Suppressor macrophage treated with lipopolysaccharide for 4 hours (primary cell): ENCODE measurements around the gene PSMB3.
A peak's percentile ranks its signal among the peaks of the same experiment; 100 is the strongest.

Experiments used
- DNase-seq: peaks from one replicate; pipeline ENCODE4 v3.0.0-alpha.2; 2020

PSMB3 gene

GRCh38 chr17:38752308-38753070 lies at the start of gene PSMB3:
Gene PSMB3, plus strand, starts transcription at chr17:38752741. Its CDS starts 86 bp downstream, at chr17:38752827.
- DNase-seq: peak; percentile 100

- peak; percentile 63 for DNase-seq
Observed at GRCh38 chr17:38702916-38703741, 49.4 kb upstream of the PSMB3 start.

- DNase-seq: peak; percentile 85
Observed at GRCh38 chr17:38703742-38704605, 48.6 kb upstream of the PSMB3 start.

GRCh38 chr17:38704606-38705522 lies 47.7 kb upstream of the PSMB3 start, which contains the start of gene MLLT6:
Gene MLLT6, plus strand, starts transcription at chr17:38705273. Its CDS starts 360 bp downstream, at chr17:38705633.
- peak; percentile 82 for DNase-seq

- DNase-seq: no peak
Observed at GRCh38 chr17:38705523-38705802, 47.1 kb upstream of the PSMB3 start.

DNA sequence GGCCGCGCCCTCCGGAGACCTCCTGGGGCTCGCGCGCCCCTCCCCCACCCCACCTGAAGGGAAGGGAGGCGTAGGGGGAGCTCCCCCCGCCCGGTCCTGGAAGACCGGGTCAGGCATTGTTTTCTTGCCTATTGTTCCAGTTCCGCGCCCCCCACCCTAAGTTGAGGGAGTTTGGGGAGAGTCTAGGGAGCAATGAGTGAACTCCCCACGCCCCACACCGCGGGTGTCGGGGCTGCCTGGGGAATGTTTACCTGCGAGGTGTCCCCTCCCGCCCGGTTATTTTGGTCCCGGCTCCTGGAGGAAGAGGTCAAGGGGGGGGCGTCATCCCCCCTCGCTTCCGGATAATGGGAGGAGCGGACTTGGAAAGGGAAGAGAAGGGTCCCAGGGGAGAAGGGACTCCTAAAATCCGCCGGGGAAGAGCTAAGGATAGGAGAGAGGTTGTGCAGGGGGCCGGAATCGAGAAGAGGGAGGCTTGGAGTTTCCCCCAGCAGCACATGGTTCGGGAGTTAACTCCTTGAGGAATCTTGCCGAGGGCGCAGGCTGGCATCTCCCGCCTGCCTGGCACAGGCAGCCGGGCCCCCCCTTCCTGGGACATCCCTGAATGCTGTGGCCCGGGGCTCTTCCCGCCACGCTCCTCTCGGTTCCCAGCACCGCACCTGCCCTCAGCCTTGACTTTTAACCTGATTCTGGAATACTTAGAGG lies 46.6 kb upstream of the PSMB3 start:
- peak; percentile 36 for DNase-seq

- DNase-seq: peak; percentile 55
Observed at GRCh38 chr17:38706505-38707216, 45.9 kb upstream of the PSMB3 start.

DNA sequence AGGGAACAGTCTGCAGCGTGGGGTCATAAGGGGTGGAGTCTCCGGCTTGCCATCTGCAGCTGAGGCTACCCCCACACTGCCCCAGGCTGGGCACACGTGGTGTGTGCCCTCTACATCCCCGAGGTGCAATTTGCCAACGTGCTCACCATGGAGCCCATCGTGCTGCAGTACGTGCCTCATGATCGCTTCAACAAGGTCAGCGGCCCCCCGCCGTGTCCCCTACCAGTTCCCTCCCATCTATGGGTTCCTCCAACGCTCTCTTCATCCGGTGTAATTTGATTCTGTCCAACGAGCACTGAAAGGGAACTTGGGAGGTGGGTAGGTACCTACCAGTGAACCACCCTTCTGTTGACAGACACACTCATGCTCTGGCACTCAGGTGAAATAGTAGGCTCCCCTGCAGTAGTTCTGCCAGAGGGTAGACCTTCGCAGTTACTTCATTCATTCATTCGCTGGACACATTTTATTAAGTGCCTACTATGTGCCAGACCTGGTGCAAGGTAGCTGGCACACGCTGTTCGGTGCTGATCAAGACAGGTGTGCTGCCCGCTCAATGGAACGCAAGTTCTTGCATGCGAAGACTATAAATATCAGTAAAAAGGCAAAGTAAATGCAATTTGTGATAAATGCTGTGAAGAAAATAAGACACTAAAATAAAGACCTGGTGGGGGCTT lies 44.7 kb upstream of the PSMB3 start:
- DNase-seq: no peak

GRCh38 chr17:38709104-38709820 lies 43.3 kb upstream of the PSMB3 start:
- DNase-seq: no peak

- DNase-seq: no peak
Observed at GRCh38 chr17:38709864-38710603, 42.5 kb upstream of the PSMB3 start.

DNA sequence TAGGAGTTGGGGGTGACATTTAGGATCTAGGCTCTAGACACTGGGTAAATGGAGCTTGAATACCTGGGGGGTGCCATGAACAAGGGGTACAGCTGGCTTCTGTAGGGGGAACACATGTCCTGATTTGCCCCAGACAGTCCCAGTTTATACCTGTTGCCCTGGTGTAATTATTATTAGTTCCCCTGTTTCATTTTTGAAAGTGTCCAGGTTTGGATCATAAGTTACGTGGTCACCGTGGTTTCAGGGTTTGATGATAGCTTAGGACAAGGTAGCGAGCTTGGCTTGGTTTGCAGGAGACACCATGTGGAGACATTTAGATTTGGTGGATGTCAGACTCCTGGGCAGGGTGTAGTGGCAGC lies 42.0 kb upstream of the PSMB3 start:
- DNase-seq: no peak

DNA sequence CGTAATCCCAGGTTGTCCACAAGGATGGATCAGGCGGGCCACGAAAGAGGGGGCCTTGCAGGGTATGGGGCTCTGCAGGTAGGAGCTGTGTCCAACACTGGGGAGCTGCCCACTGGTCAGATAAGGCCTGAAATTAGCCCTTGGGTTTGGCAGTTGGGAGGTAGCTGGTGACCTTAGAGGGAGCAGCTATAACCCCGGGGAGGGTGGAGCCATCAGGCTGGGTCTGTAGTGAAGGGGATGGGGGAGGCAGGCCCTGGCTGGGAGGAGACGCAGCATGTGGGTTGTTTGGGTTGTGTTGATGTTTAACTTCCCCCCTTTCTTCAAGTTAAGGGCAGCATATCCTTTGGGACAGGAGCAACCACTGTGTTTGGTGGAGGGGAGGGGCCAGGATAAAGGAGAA lies 41.6 kb upstream of the PSMB3 start:
- no peak for DNase-seq

GRCh38 chr17:38711792-38712571 lies 40.6 kb upstream of the PSMB3 start:
- DNase-seq: no peak

DNA sequence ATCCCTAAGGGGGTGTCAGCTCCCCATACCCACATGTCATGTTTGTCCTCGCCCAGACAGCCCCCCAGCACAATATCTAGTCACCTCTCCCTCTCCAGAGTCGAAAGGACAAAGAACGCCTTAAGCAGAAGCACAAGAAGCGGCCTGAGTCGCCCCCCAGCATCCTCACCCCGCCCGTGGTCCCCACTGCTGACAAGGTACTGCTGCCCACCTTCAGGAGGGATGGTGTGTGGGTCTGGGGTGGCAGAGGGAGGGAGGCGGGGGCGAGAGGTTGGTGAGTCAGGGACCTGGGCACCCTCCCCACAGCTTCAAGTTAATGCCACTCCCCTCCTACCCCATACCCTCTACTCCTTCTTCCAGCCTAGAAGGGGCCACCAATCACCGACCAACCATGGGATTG lies 39.9 kb upstream of the PSMB3 start:
- no peak for DNase-seq

- DNase-seq: no peak
Observed at GRCh38 chr17:38713456-38714075, 39.0 kb upstream of the PSMB3 start.

- DNase-seq: no peak
Observed at GRCh38 chr17:38715216-38715943, 37.2 kb upstream of the PSMB3 start.
